ENCODE results near the gene FBXO47. TPM values are rescaled to one million over a fixed set of nuclear protein-coding genes. Genes with fewer than 3 reads are reported as not detected.

The FBXO47 gene
- total and polyA plus RNA-seq, 2 of the 13 experiments (the other 11 are each of a cell fraction or from before 2014, with no cell fraction given), result not detected

DNA sequence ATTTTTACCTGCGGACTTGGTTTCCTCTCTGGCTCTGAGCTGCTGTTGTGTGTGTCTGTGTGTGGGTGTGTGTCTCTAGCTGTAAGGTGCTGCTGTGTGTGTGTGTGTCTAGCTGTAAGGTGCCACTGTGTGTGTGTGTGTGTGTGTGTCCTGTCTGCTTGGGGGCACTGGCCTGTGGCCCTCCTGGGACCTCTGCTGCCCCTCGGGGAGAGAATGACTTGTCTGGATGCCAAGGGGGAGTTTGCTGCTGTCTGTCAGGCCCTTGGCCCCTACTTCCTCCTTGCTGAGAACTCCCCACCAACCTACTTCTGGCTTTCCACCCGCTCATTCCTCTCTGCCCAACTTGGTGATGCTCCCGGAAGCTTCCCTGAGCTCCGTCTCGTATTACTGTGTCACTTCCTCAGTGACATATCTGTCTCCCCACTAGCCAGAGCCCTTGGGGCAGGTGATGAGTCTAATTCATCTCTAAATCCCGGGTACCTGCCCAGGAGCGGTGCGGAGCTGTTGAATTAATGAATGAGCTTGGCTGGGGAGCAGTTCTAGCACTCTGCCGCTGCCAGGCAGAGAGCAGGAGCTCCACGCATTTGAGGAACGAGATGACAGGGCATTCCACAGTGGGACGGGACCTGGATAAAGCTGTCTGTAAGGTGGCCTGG, 45.3 kb downstream of the FBXO47 start (continued):
- TF ChIP-seq SIX1 (CRISPR knock-in tag; IDR thresholded peaks at IDR 0.05; ENCODE audit: borderline replicate concordance) (no peak), ZNF790 (CRISPR knock-in tag; IDR thresholded peaks at IDR 0.05; ENCODE audit: borderline replicate concordance) (no peak), MYPOP (CRISPR knock-in tag; IDR thresholded peaks at IDR 0.05) (no peak), NONO (IDR thresholded peaks at IDR 0.05) (no peak), NONO (CRISPR knock-in tag; conservative IDR thresholded peaks at IDR 0.05) (peak; percentile 29; the same call in 1 of the 2 replicates), ZNF501 (CRISPR knock-in tag; IDR thresholded peaks at IDR 0.05) (no peak), NR2F1 (CRISPR knock-in tag; IDR thresholded peaks at IDR 0.05) (no peak), ZBTB38 (CRISPR knock-in tag; IDR thresholded peaks at IDR 0.05) (0 out of 2 replicates have a peak, but pooled peaks have one; percentile 15), RXRA (CRISPR knock-in tag; IDR thresholded peaks at IDR 0.05) (no peak), ZNF512 (CRISPR knock-in tag; IDR thresholded peaks at IDR 0.05) (no peak), RERE (CRISPR knock-in tag; IDR thresholded peaks at IDR 0.05; ENCODE audit: low read depth) (no peak), RBM22 (optimal IDR thresholded peaks at IDR 0.05; ENCODE audit: low read length) (peak; percentile 21)
- TF ChIP-seq, protein P1, sequence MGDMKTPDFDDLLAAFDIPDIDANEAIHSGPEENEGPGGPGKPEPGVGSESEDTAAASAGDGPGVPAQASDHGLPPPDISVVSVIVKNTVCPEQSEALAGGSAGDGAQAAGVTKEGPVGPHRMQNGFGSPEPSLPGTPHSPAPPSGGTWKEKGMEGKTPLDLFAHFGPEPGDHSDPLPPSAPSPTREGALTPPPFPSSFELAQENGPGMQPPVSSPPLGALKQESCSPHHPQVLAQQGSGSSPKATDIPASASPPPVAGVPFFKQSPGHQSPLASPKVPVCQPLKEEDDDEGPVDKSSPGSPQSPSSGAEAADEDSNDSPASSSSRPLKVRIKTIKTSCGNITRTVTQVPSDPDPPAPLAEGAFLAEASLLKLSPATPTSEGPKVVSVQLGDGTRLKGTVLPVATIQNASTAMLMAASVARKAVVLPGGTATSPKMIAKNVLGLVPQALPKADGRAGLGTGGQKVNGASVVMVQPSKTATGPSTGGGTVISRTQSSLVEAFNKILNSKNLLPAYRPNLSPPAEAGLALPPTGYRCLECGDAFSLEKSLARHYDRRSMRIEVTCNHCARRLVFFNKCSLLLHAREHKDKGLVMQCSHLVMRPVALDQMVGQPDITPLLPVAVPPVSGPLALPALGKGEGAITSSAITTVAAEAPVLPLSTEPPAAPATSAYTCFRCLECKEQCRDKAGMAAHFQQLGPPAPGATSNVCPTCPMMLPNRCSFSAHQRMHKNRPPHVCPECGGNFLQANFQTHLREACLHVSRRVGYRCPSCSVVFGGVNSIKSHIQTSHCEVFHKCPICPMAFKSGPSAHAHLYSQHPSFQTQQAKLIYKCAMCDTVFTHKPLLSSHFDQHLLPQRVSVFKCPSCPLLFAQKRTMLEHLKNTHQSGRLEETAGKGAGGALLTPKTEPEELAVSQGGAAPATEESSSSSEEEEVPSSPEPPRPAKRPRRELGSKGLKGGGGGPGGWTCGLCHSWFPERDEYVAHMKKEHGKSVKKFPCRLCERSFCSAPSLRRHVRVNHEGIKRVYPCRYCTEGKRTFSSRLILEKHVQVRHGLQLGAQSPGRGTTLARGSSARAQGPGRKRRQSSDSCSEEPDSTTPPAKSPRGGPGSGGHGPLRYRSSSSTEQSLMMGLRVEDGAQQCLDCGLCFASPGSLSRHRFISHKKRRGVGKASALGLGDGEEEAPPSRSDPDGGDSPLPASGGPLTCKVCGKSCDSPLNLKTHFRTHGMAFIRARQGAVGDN (CRISPR knock-in tag; IDR thresholded peaks at IDR 0.05), result peak; percentile 29; the same call in 1 of the 2 replicates

All from HepG2 (cell line).